ENCODE results near the gene PLCL2.

Gene PLCL2

GRCh38 chr3:16898595-16899395 is 14.0 kb downstream of the PLCL2 start:
- Histone ChIP-seq H3K27ac (ENCODE audit: low read length) (no peak overlapping the region), H3K36me3 (ENCODE audit: insufficient read depth, low read depth, low read length) (no peaks in the 10 kb centered on the region), H3K9ac (ENCODE audit: low read depth, low read length) (no peak overlapping the region), H3K9me3 (ENCODE audit: insufficient read depth, low read depth, low read length) (no peaks in the 10 kb centered on the region), H3K4me1 (ENCODE audit: insufficient read depth, low read length) (no peaks in the 10 kb centered on the region; the same call in 1 of the 2 replicates), H3K27me3 (ENCODE audit: insufficient read depth, low read length) (no peaks in the 10 kb centered on the region), H3K4me3 (ENCODE audit: low read length) (no peak overlapping the region)

- Histone ChIP-seq H3K27me3 (ENCODE audit: insufficient read depth, low read length) (no peaks in the 10 kb centered on the region), H3K9me3 (ENCODE audit: insufficient read depth, low read depth, low read length) (no peaks in the 10 kb centered on the region), H3K36me3 (ENCODE audit: insufficient read depth, low read depth, low read length) (no peaks in the 10 kb centered on the region), H3K9ac (ENCODE audit: low read depth, low read length) (no peak overlapping the region), H3K4me1 (ENCODE audit: insufficient read depth, low read length) (no peaks in the 10 kb centered on the region; the same call in 1 of the 2 replicates), H3K4me3 (ENCODE audit: low read length) (no peak overlapping the region), H3K27ac (ENCODE audit: low read length) (no peak overlapping the region)
Measured at GRCh38 chr3:16899919-16900318, 15.2 kb downstream of the PLCL2 start.

GRCh38 chr3:16900779-16901440 is 16.2 kb downstream of the PLCL2 start:
- Histone ChIP-seq H3K27ac (ENCODE audit: low read length) (no peak overlapping the region), H3K4me1 (ENCODE audit: insufficient read depth, low read length) (no peaks in the 10 kb centered on the region; the same call in 1 of the 2 replicates), H3K4me3 (ENCODE audit: low read length) (no peak overlapping the region), H3K27me3 (ENCODE audit: insufficient read depth, low read length) (no peaks in the 10 kb centered on the region), H3K9me3 (ENCODE audit: insufficient read depth, low read depth, low read length) (no peaks in the 10 kb centered on the region), H3K9ac (ENCODE audit: low read depth, low read length) (no peak overlapping the region), H3K36me3 (ENCODE audit: insufficient read depth, low read depth, low read length) (no peaks in the 10 kb centered on the region)

- Histone ChIP-seq H3K9ac (ENCODE audit: low read depth, low read length) (no peak overlapping the region), H3K27ac (ENCODE audit: low read length) (no peak overlapping the region), H3K4me1 (ENCODE audit: insufficient read depth, low read length) (peaks cover 8% of the 10 kb centered on the region; the same call in 1 of the 2 replicates), H3K36me3 (ENCODE audit: insufficient read depth, low read depth, low read length) (no peaks in the 10 kb centered on the region), H3K4me3 (ENCODE audit: low read length) (no peak overlapping the region), H3K27me3 (ENCODE audit: insufficient read depth, low read length) (no peaks in the 10 kb centered on the region), H3K9me3 (ENCODE audit: insufficient read depth, low read depth, low read length) (no peaks in the 10 kb centered on the region)
Measured at GRCh38 chr3:16904423-16905417, 20.0 kb downstream of the PLCL2 start.

- Histone ChIP-seq H3K4me1 (ENCODE audit: insufficient read depth, low read length) (peaks cover 8% of the 10 kb centered on the region; the same call in 1 of the 2 replicates), H3K4me3 (ENCODE audit: low read length) (no peak overlapping the region), H3K27ac (ENCODE audit: low read length) (no peak overlapping the region), H3K27me3 (ENCODE audit: insufficient read depth, low read length) (no peaks in the 10 kb centered on the region), H3K9ac (ENCODE audit: low read depth, low read length) (no peak overlapping the region), H3K36me3 (ENCODE audit: insufficient read depth, low read depth, low read length) (no peaks in the 10 kb centered on the region), H3K9me3 (ENCODE audit: insufficient read depth, low read depth, low read length) (no peaks in the 10 kb centered on the region)
Measured at GRCh38 chr3:16905704-16906103, 20.9 kb downstream of the PLCL2 start.

- Histone ChIP-seq H3K9ac (ENCODE audit: low read depth, low read length) (no peak overlapping the region), H3K27me3 (ENCODE audit: insufficient read depth, low read length) (no peaks in the 10 kb centered on the region), H3K9me3 (ENCODE audit: insufficient read depth, low read depth, low read length) (no peaks in the 10 kb centered on the region), H3K36me3 (ENCODE audit: insufficient read depth, low read depth, low read length) (no peaks in the 10 kb centered on the region), H3K4me1 (ENCODE audit: insufficient read depth, low read length) (peaks cover 8% of the 10 kb centered on the region; the same call in 1 of the 2 replicates), H3K4me3 (ENCODE audit: low read length) (no peak overlapping the region), H3K27ac (ENCODE audit: low read length) (no peak overlapping the region)
Measured at GRCh38 chr3:16906682-16907081, 21.9 kb downstream of the PLCL2 start.

GRCh38 chr3:16907243-16907642 is 22.5 kb downstream of the PLCL2 start:
- Histone ChIP-seq H3K9ac (ENCODE audit: low read depth, low read length) (no peak overlapping the region), H3K36me3 (ENCODE audit: insufficient read depth, low read depth, low read length) (no peaks in the 10 kb centered on the region), H3K27me3 (ENCODE audit: insufficient read depth, low read length) (no peaks in the 10 kb centered on the region), H3K9me3 (ENCODE audit: insufficient read depth, low read depth, low read length) (no peaks in the 10 kb centered on the region), H3K27ac (ENCODE audit: low read length) (no peak overlapping the region), H3K4me1 (ENCODE audit: insufficient read depth, low read length) (peaks cover 8% of the 10 kb centered on the region; the same call in 1 of the 2 replicates), H3K4me3 (ENCODE audit: low read length) (no peak overlapping the region)

GRCh38 chr3:16908016-16908807 is 23.5 kb downstream of the PLCL2 start:
- Histone ChIP-seq H3K4me1 (ENCODE audit: insufficient read depth, low read length) (peaks cover 8% of the 10 kb centered on the region; the same call in 1 of the 2 replicates), H3K4me3 (ENCODE audit: low read length) (no peak overlapping the region), H3K27ac (ENCODE audit: low read length) (no peak overlapping the region), H3K9me3 (ENCODE audit: insufficient read depth, low read depth, low read length) (no peaks in the 10 kb centered on the region), H3K9ac (ENCODE audit: low read depth, low read length) (no peak overlapping the region), H3K36me3 (ENCODE audit: insufficient read depth, low read depth, low read length) (no peaks in the 10 kb centered on the region), H3K27me3 (ENCODE audit: insufficient read depth, low read length) (no peaks in the 10 kb centered on the region)

- no peaks in the 10 kb centered on the region for H3K9me3 ChIP-seq (ENCODE audit: insufficient read depth, low read depth, low read length)
- H3K36me3 ChIP-seq (ENCODE audit: insufficient read depth, low read depth, low read length) = no peaks in the 10 kb centered on the region
- peaks cover 8% of the 10 kb centered on the region; the same call in 1 of the 2 replicates for H3K4me1 ChIP-seq (ENCODE audit: insufficient read depth, low read length)
- no peaks in the 10 kb centered on the region for H3K27me3 ChIP-seq (ENCODE audit: insufficient read depth, low read length)
- no peak overlapping the region for H3K27ac ChIP-seq (ENCODE audit: low read length)
- no peak overlapping the region for H3K9ac ChIP-seq (ENCODE audit: low read depth, low read length)
- H3K4me3 ChIP-seq (ENCODE audit: low read length) = no peak overlapping the region
Measured at GRCh38 chr3:16908896-16909295, 24.1 kb downstream of the PLCL2 start.

- H3K36me3 ChIP-seq (ENCODE audit: insufficient read depth, low read depth, low read length) = no peaks in the 10 kb centered on the region
- H3K4me1 ChIP-seq (ENCODE audit: insufficient read depth, low read length) = peaks cover 8% of the 10 kb centered on the region; the same call in 1 of the 2 replicates
- H3K9me3 ChIP-seq (ENCODE audit: insufficient read depth, low read depth, low read length) = no peaks in the 10 kb centered on the region
- no peaks in the 10 kb centered on the region for H3K27me3 ChIP-seq (ENCODE audit: insufficient read depth, low read length)
- no peak overlapping the region for H3K4me3 ChIP-seq (ENCODE audit: low read length)
- H3K9ac ChIP-seq (ENCODE audit: low read depth, low read length) = no peak overlapping the region
- no peak overlapping the region for H3K27ac ChIP-seq (ENCODE audit: low read length)
Measured at GRCh38 chr3:16909802-16910201, 25.0 kb downstream of the PLCL2 start.

Measured in iPS-20b (cell line).